C4-2B (cell line): ENCODE data around the gene CELSR1.

Experiments used
- ZFX ChIP-seq: fragments of 450-650 bp; IDR thresholded peaks from 2 replicates; pipeline ENCODE4 v1.6.1; 2017
- TF ChIP-seq, protein P1 (sequence below): fragments of 450-650 bp; conservative IDR thresholded peaks from 2 replicates; pipeline ENCODE4 v1.5.1; 2017; ENCODE audit warnings: mild to moderate bottlenecking

- TF ChIP-seq, protein P1, sequence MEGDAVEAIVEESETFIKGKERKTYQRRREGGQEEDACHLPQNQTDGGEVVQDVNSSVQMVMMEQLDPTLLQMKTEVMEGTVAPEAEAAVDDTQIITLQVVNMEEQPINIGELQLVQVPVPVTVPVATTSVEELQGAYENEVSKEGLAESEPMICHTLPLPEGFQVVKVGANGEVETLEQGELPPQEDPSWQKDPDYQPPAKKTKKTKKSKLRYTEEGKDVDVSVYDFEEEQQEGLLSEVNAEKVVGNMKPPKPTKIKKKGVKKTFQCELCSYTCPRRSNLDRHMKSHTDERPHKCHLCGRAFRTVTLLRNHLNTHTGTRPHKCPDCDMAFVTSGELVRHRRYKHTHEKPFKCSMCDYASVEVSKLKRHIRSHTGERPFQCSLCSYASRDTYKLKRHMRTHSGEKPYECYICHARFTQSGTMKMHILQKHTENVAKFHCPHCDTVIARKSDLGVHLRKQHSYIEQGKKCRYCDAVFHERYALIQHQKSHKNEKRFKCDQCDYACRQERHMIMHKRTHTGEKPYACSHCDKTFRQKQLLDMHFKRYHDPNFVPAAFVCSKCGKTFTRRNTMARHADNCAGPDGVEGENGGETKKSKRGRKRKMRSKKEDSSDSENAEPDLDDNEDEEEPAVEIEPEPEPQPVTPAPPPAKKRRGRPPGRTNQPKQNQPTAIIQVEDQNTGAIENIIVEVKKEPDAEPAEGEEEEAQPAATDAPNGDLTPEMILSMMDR = no peak
- no peak for TF ChIP-seq ZFX
Measured at GRCh38 chr22:46491946-46492345, 45.5 kb downstream of the CELSR1 start.
